ENCODE measurements around the gene DYRK1B.
"Not testable (repeated sequence)": the region's sequence is repeated elsewhere in the genome, so short reads cannot be mapped to it uniquely, and the experiment has no call there.

DYRK1B gene

DNA sequence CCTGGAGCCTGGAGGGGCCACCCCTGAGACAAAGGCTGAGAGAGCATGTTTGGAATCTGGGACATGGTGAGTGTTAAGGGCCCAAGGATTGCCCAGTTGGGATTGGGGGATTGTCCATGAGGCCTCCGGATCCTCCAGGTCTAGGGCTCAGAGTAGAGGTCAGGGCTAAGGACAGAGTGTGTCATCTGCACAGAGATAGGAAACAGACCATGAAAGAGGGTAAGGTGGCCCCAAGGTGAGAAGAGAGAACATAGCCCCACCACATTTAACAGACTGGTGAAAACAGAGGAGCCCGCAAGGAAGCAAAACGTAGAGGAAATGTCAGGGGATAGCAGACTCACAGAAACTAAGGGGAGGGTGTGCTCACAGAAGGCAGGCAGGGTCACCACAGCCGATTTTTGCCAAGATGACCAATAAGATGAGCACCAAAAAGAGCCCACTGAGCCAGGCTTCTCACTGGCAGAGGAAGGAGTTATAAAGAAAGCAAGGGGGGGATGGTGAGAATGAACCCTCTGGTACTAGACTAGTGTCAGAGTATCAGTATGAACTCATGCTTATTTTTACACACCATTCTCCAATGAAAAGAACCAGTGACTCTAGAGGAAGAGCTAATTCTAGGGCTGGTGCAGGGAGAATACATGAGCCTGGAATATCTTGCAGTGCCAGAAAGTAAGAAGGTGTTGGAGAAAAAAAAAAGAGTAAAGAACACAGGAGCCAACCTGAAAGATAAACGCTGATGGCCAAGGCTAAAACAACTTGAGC is 17.5 kb downstream of the DYRK1B start:
- no peak overlapping the region for H2BK15ac ChIP-seq (ENCODE audit: low read depth, poor library complexity, severe bottlenecking)
- H3K9me3 ChIP-seq (ENCODE audit: control insufficient read depth, low read length): peaks cover 3% of the 10 kb centered on the region
- H2AFZ ChIP-seq (ENCODE audit: low read depth, low read length): no peak overlapping the region
- H3K18ac ChIP-seq (ENCODE audit: low read depth in 1 of 2, low read length in 2 of 2): no peak overlapping the region
- H2BK120ac ChIP-seq (ENCODE audit: low read depth, low read length): no peak overlapping the region
- H3K9ac ChIP-seq (ENCODE audit: low read length): no peak overlapping the region
- no peak for DNase-seq
- no peak overlapping the region for H2BK5ac ChIP-seq (ENCODE audit: low read depth, low read length, poor library complexity, severe bottlenecking)
- H4K91ac ChIP-seq (ENCODE audit: low read length): no peak overlapping the region
- H2AK5ac ChIP-seq (ENCODE audit: low read length, severe bottlenecking): no peak overlapping the region
- H3K27me3 ChIP-seq (ENCODE audit: control insufficient read depth in 1 of 2, insufficient read depth in 1 of 2, low read length in 2 of 2): no peaks in the 10 kb centered on the region
- H4K8ac ChIP-seq (ENCODE audit: low read length): no peak overlapping the region
- no peak overlapping the region for H3K27ac ChIP-seq (ENCODE audit: low read length, poor library complexity, severe bottlenecking)
- no peak overlapping the region for H3K4ac ChIP-seq (ENCODE audit: low read depth in 1 of 2, low read length in 2 of 2)
- H3K4me3 ChIP-seq (ENCODE audit: insufficient read depth in 1 of 2, low read depth in 1 of 2, low read length in 2 of 2): no peak overlapping the region
- no peak overlapping the region for H2BK12ac ChIP-seq (ENCODE audit: low read length in 2 of 2)
- H3K14ac ChIP-seq (ENCODE audit: low read length in 2 of 2): no peak overlapping the region
- 84% methylated on average over 5 of the region's 5 CpGs for WGBS
- H3K79me1 ChIP-seq (replicated peaks; ENCODE audit: low read length, poor library complexity, severe bottlenecking): peaks cover 7% of the 10 kb centered on the region
- no peak overlapping the region for H3K4me2 ChIP-seq (ENCODE audit: low read length, poor library complexity, severe bottlenecking)
- H3K4me1 ChIP-seq (ENCODE audit: control insufficient read depth, insufficient read depth, low read depth, low read length): peaks cover 5% of the 10 kb centered on the region
- H3K23ac ChIP-seq (ENCODE audit: low read length in 2 of 2): no peak overlapping the region
- peaks cover 0 to 5% of the 10 kb centered on the region in 2 experiments for H3K36me3 ChIP-seq (ENCODE audit: control insufficient read depth in 1 of 2, insufficient read depth in 2 of 2, low read depth in 1 of 2, low read length in 2 of 2)

DNA sequence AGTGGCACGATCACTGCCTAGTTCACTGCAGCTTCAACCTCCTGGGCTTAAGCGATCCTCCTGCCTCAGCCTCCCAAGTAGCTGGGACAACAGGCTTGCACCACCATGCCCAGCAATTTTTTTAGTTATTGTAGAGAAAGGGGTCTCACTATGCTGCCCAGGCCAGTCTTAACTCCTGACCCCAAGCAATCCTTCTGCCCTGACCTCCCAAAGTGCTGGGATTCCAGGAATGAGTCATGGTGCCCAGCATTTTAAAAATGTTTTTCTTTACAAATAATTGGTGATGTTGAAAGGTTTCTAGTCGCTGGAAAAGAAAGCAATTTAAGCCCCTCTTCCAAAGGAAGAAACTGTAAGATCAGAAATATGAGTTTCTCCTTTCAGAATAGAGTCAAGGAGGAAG is 19.4 kb downstream of the DYRK1B start:
- Histone ChIP-seq H2AFZ (ENCODE audit: low read depth, low read length) (no peak overlapping the region), H3K9ac (ENCODE audit: low read length) (no peak overlapping the region), H3K9me3 (ENCODE audit: control insufficient read depth, low read length) (peaks cover 1% of the 10 kb centered on the region), H3K27ac (ENCODE audit: low read length, poor library complexity, severe bottlenecking) (no peak overlapping the region), H3K27me3 (ENCODE audit: control insufficient read depth in 1 of 2, insufficient read depth in 1 of 2, low read length in 2 of 2) (no peaks in the 10 kb centered on the region), H2BK12ac (ENCODE audit: low read length in 2 of 2) (no peak overlapping the region), H4K8ac (ENCODE audit: low read length) (no peak overlapping the region), H2AK5ac (ENCODE audit: low read length, severe bottlenecking) (no peak overlapping the region), H3K36me3 (ENCODE audit: control insufficient read depth in 1 of 2, insufficient read depth in 2 of 2, low read depth in 1 of 2, low read length in 2 of 2) (peaks cover 0 to 5% of the 10 kb centered on the region in 2 experiments), H3K4me3 (ENCODE audit: insufficient read depth in 1 of 2, low read depth in 1 of 2, low read length in 2 of 2) (no peak overlapping the region), H3K14ac (ENCODE audit: low read length in 2 of 2) (no peak overlapping the region), H3K4me1 (ENCODE audit: control insufficient read depth, insufficient read depth, low read depth, low read length) (peaks cover 5% of the 10 kb centered on the region), H3K4me2 (ENCODE audit: low read length, poor library complexity, severe bottlenecking) (no peak overlapping the region), H3K18ac (ENCODE audit: low read depth in 1 of 2, low read length in 2 of 2) (no peak overlapping the region), H3K79me1 (replicated peaks; ENCODE audit: low read length, poor library complexity, severe bottlenecking) (peaks cover 7% of the 10 kb centered on the region), H3K23ac (ENCODE audit: low read length in 2 of 2) (no peak overlapping the region), H2BK5ac (ENCODE audit: low read depth, low read length, poor library complexity, severe bottlenecking) (no peak overlapping the region), H3K4ac (ENCODE audit: low read depth in 1 of 2, low read length in 2 of 2) (no peak overlapping the region), H2BK15ac (ENCODE audit: low read depth, poor library complexity, severe bottlenecking) (no peak overlapping the region), H4K91ac (ENCODE audit: low read length) (no peak overlapping the region), H2BK120ac (ENCODE audit: low read depth, low read length) (no peak overlapping the region)
- 91% methylated on average over 3 of the region's 3 CpGs for WGBS
- DNase-seq: no peak

- H3K14ac ChIP-seq (ENCODE audit: low read length in 2 of 2); H3K9me3 ChIP-seq (ENCODE audit: control insufficient read depth, low read length); H3K23ac ChIP-seq (ENCODE audit: low read length in 2 of 2); H3K4me2 ChIP-seq (ENCODE audit: low read length, poor library complexity, severe bottlenecking); H2AFZ ChIP-seq (ENCODE audit: low read depth, low read length); H2AK5ac ChIP-seq (ENCODE audit: low read length, severe bottlenecking); H3K36me3 ChIP-seq (ENCODE audit: control insufficient read depth in 1 of 2, insufficient read depth in 2 of 2, low read depth in 1 of 2, low read length in 2 of 2); H3K9ac ChIP-seq (ENCODE audit: low read length); H2BK120ac ChIP-seq (ENCODE audit: low read depth, low read length); H3K18ac ChIP-seq (ENCODE audit: low read depth in 1 of 2, low read length in 2 of 2); H3K27me3 ChIP-seq (ENCODE audit: control insufficient read depth in 1 of 2, insufficient read depth in 1 of 2, low read length in 2 of 2); H2BK15ac ChIP-seq (ENCODE audit: low read depth, poor library complexity, severe bottlenecking); DNase-seq; H2BK12ac ChIP-seq (ENCODE audit: low read length in 2 of 2); H4K8ac ChIP-seq (ENCODE audit: low read length); H3K4me1 ChIP-seq (ENCODE audit: control insufficient read depth, insufficient read depth, low read depth, low read length); H2BK5ac ChIP-seq (ENCODE audit: low read depth, low read length, poor library complexity, severe bottlenecking); H3K4ac ChIP-seq (ENCODE audit: low read depth in 1 of 2, low read length in 2 of 2); H3K79me1 ChIP-seq (replicated peaks; ENCODE audit: low read length, poor library complexity, severe bottlenecking); H4K91ac ChIP-seq (ENCODE audit: low read length); H3K27ac ChIP-seq (ENCODE audit: low read length, poor library complexity, severe bottlenecking); H3K4me3 ChIP-seq (ENCODE audit: insufficient read depth in 1 of 2, low read depth in 1 of 2, low read length in 2 of 2): not testable (repeated sequence)
- whole genome bisulfite sequencing: 89% methylated on average over 1 of the region's 6 CpGs
Observed at GRCh38 chr19:39814111-39814510, 19.9 kb downstream of the DYRK1B start.

- 83% methylated on average over 9 of the region's 9 CpGs for WGBS
- H3K4ac ChIP-seq (ENCODE audit: low read depth in 1 of 2, low read length in 2 of 2): no peak overlapping the region
- no peak overlapping the region for H3K4me3 ChIP-seq (ENCODE audit: insufficient read depth in 1 of 2, low read depth in 1 of 2, low read length in 2 of 2)
- peaks cover 6% of the 10 kb centered on the region for H3K9me3 ChIP-seq (ENCODE audit: control insufficient read depth, low read length)
- H3K27me3 ChIP-seq (ENCODE audit: control insufficient read depth in 1 of 2, insufficient read depth in 1 of 2, low read length in 2 of 2): no peaks in the 10 kb centered on the region
- no peak overlapping the region for H3K18ac ChIP-seq (ENCODE audit: low read depth in 1 of 2, low read length in 2 of 2)
- DNase-seq: no peak
- H2BK12ac ChIP-seq (ENCODE audit: low read length in 2 of 2): no peak overlapping the region
- H3K9ac ChIP-seq (ENCODE audit: low read length): no peak overlapping the region
- H3K4me2 ChIP-seq (ENCODE audit: low read length, poor library complexity, severe bottlenecking): no peak overlapping the region
- H2BK5ac ChIP-seq (ENCODE audit: low read depth, low read length, poor library complexity, severe bottlenecking): no peak overlapping the region
- no peak overlapping the region for H2AFZ ChIP-seq (ENCODE audit: low read depth, low read length)
- H4K91ac ChIP-seq (ENCODE audit: low read length): no peak overlapping the region
- peaks cover 3% of the 10 kb centered on the region for H3K79me1 ChIP-seq (replicated peaks; ENCODE audit: low read length, poor library complexity, severe bottlenecking)
- no peak overlapping the region for H2AK5ac ChIP-seq (ENCODE audit: low read length, severe bottlenecking)
- H3K36me3 ChIP-seq (ENCODE audit: control insufficient read depth in 1 of 2, insufficient read depth in 2 of 2, low read depth in 1 of 2, low read length in 2 of 2): peaks cover 0 to 5% of the 10 kb centered on the region in 2 experiments
- no peak overlapping the region for H2BK120ac ChIP-seq (ENCODE audit: low read depth, low read length)
- H3K4me1 ChIP-seq (ENCODE audit: control insufficient read depth, insufficient read depth, low read depth, low read length): peaks cover 3% of the 10 kb centered on the region
- H3K14ac ChIP-seq (ENCODE audit: low read length in 2 of 2): no peak overlapping the region
- no peak overlapping the region for H3K23ac ChIP-seq (ENCODE audit: low read length in 2 of 2)
- no peak overlapping the region for H2BK15ac ChIP-seq (ENCODE audit: low read depth, poor library complexity, severe bottlenecking)
- H3K27ac ChIP-seq (ENCODE audit: low read length, poor library complexity, severe bottlenecking): no peak overlapping the region
- H4K8ac ChIP-seq (ENCODE audit: low read length): no peak overlapping the region
Observed at GRCh38 chr19:39813264-39813993, 20.5 kb downstream of the DYRK1B start.
